NCI-H128 (cell line): ENCODE data around the gene CHRNA1.

Experiments
- DNase-seq: peaks from one replicate; lab custom pipeline; 2025; ENCODE audit not compliant: unreplicated experiment; lab: John Stamatoyannopoulos, UW

CHRNA1 gene

DNA sequence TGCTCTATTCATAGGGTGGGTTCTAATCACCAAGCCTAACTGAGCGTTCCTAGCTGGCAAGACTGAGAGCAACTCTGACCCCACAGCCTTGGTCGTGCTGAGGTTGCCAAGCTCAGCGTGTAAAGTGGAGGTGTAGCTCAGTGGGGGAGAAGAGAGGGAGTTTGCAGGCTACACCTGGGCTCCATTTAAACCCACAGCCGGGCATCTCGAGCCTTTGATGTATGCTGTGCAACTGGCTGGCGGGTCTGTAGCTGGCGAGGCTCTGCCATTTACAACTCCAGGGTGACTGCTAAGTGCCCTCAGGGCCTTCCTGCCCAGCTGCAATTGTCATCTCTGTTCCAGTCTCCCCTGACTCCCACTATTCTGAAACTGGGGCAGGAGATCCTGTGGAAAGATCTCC is 20.0 kb upstream of the CHRNA1 start:
- no peak for DNase-seq

DNA sequence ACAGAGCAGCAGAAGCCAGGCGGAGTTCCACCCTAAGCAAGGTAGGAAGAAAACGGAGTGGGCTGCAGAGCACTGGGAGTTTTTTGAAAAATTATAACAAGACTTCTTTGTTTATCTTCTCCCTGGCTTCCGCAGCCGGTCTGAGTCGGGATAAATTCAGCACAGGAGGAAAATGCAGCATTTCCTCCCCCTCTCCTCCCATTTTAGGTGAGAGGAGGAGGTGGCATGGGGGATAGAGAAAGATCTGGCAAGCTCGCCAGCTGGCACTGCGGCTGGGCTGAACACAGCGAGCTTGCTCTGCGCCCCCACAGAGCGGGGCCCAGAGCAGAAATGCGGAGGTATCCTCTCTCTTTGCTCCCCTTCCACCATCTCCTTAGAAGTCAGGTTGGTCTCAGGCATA is 17.7 kb upstream of the CHRNA1 start:
- no peak for DNase-seq

DNA sequence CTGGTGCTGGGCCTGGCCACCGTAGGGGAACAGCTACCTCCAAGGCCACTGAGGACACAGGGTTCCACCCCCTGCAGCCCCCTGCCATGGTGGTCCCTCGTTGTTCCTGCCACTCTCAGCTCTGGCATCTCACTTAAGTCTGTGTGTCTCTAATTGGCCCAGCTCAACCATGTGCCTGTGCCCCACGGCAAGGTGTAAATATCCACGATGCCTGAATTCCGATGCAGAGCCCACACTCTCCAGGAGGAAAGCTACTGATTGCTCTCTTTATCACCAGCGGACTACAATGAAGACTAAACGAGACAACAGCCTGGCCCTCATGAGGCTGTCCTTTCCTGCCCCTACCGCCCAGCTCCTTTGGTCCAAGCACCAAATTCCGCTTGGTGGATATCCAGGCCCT is 17.0 kb upstream of the CHRNA1 start:
- no peak for DNase-seq

GRCh38 chr2:174780856-174781255 is 16.6 kb upstream of the CHRNA1 start:
- DNase-seq, result no peak

- DNase-seq, result no peak
Observed at GRCh38 chr2:174780191-174780840, 16.0 kb upstream of the CHRNA1 start.

DNA sequence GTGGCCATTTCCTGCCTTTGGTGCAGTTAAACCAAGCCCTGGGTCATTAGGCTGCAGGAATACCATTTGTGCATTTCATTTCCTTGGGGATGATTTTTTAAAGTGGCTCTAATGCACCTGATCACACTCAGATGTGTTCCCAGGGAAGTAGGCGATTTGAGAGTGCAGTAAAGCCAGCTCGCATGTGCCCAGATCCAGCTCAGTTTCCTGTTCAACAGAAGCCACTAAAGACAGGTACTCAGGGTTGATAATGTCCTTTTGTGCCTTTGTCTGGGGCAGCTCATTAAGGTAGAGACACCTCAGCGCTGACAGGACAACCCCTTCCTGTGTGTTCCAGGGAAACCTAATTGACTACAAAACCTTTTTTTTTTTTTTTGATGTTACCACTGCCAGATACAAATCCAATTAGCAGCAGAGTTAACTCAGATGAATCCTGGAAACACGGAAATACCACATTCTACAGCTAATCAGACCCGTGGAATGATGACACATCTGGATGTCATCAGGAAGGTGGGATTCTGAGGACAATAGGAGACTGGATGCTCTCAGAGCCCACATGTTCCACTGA is 15.2 kb upstream of the CHRNA1 start:
- DNase-seq, result peak; percentile 11

DNA sequence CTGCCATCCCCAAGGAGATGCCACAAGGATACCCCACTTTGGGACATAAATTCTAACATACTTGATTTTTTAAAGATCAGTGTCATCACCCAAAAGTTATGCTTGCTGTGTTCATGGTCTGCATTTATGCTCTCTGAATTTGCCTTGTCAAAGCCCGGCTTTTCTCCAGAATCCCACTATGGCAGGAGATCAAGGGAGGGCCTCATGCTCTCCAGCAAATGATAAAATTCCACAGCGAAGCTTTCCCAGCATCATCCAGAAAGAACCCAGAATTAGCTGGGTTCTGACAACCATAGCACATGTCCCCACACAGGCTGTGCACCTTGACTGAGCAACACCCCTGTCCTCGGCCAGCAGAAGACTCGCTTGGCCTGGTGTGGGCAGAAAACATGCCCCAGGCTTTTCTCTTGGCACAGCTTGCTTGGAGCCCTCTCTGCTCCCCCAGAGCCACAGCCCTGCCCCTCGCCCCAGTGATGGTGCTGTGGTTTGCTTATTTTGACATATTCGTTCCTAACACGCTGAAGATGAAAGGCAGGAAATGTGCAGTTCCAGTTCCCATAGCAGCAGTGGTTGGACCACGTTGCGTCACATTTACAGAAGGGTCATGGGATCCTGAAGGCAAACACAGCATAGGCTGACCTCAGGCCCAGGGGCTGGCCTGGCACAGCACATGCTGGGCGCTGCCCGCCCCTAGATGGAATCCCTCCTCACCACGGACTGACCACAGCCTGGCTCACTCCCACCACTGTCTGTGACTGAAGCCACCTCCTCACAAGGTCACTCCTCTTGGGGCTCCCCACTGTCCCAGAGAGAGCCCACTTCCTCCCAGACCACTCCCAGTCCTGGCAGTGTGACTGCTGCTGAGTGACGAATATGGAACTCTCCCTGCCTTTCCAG is 14.1 kb upstream of the CHRNA1 start:
- no peak for DNase-seq

GRCh38 chr2:174777347-174778084 is 13.2 kb upstream of the CHRNA1 start:
- no peak for DNase-seq

DNA sequence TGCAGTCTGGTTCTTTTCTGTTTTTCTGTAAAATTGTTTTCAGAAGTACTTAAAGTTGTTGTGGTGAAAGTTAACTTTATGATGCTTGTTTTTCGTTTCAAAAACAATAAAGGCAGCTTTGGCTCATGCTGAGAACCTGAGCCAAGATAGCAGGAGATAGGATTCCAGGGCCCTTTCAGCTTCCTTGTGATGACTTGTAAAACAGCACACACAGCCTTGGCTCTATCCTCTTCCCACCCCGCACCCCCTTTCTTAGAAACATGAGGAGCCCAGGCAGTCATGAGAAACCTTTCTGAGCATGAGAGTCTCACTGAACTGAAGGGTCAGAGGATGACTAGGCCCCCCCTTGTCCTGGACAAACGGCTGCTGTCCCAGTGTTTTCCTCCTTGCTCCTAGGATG is 12.4 kb upstream of the CHRNA1 start:
- DNase-seq, result no peak

- DNase-seq, result no peak
Observed at GRCh38 chr2:174776223-174776622, 12.0 kb upstream of the CHRNA1 start.

- DNase-seq, result no peak
Observed at GRCh38 chr2:174775571-174775980, 11.3 kb upstream of the CHRNA1 start.

DNA sequence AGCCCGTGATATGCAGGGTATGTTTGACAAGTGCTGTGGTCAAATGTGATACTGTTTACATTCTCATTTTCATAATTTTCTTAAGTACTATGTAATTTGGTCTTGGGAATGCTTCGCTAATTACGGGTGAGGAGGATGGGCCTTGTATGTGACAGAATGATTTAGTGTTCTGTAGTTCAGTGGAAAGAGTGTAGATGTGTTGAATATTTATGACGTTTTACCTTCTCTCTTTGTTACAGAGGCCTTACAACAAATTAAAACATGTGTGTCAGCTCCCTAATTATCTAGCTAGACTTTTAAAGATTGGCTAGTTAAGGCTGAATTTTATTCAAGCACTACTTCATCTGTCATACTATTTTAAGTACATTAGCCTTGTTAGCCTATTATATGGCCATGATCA is 10.6 kb upstream of the CHRNA1 start:
- no peak for DNase-seq

DNA sequence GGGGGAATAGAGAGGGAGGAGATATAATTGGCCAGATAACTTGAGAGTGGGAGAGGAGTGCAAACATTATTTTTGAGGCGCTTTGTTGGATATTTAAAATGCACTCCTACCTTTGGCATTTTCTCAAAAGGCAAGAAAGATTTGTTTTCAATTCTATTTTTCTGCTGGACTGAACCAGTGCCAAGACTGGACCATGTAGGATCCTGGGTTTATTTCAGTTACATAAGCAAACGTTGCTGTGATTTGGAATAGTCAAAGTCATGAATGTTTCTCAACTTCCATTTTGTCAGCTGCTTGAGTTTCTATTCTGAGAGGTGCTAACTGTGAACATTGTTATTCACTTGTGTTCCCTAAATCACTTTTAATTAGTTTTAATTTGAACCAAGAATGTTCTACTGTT is 8.9 kb upstream of the CHRNA1 start:
- no peak for DNase-seq

GRCh38 chr2:174772472-174772801 is 8.2 kb upstream of the CHRNA1 start:
- no peak for DNase-seq

DNA sequence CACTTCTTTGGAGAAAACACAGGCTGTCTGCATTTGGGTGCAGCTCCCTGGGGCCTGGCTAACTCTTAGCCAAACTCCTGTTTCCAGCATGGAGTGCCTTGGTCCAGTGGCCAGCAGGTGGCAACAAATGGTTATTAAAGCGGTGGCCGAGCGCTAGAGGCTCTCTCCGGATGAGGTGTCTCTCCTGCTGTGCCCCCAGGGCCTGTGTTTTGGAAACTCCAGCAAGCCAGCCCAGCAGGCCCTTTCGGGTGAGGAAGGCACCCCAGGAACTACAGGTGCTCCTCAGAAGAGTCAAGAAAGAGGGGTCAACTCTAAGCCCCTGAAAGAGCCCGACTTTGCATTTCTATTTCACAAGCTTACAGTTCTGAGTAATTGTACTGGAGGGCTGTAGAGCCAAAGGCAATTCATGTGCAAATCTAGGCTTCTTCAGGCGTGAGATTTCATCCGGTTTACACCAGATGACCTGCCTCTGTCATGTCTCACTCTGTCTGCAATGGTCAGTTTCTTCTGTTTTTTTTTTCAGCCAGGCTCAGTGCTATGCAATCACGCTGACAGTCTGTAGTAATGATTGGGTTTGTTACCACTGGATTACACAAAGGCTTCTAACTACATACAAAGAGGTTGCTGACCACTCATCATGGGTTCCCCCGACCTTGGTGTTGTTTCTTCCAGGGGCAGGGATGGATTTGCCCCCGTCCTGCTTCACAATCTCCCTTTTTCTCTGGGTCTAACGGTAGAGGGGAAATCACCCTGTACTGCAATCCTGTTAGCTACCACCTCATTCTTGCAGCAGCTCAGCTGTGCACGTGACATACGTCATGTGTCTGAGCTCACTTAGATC is 7.6 kb upstream of the CHRNA1 start:
- DNase-seq, result no peak

DNA sequence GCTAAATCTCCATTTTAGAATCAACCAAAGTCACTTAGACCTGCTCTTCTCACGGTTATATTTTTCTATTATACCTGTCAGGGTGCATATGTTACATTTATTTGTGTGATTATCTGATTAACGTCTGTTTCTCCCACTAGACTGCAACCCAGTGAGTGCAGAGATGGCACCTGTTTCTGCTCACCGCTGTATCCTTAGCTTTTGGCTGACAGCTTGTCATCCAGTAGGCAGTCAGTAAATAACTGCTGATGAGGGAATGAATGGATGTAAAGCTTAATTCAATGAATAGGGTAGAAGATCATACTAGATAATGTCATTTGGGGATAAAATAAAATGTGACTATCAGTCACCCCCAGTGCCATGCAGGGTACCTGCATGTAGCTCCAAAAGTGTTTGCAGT is 6.9 kb upstream of the CHRNA1 start:
- DNase-seq, result no peak

DNA sequence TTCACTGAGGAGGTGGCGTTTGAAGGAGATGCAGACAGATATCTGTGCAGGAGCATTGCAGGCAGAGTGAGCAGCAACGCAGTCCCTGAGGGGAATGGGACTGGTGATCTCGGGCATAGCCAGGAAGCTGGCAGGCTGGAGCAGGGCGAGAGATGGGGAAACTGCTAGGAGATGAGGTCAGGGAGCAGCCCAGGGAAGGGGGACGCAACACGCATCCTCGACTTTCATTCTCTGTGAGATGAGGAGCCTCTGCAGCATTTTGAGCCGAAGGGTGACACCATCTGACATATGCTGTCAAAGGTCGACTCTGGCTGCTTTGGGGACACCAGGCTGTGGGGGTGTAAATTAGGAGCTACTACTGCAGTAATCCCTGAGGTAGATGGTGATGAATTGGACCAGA is 4.3 kb upstream of the CHRNA1 start:
- DNase-seq, result no peak

- no peak for DNase-seq
Observed at GRCh38 chr2:174766271-174766670, 2.0 kb upstream of the CHRNA1 start.

DNA sequence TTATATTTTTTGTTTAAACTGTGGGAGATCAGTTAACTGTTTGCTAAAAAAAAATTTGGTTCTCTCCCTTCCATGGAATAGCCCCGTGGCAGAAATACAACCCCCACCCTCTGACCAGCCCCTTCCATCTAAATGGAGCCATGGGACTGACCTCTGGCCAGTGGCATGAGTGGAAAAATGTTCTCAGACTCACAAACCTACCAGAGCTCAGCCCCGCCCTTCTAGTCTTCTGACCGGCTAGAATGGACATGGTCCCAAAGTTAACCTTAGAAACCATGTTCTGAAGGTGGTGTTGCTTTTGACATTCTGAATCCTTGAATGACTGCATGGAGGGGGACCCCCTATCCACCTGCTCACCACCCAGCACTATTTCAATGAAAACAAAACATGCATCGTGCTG is 1.3 kb upstream of the CHRNA1 start:
- DNase-seq, result no peak

- no peak for DNase-seq
Observed at GRCh38 chr2:174763780-174764179, 492 bp downstream of the CHRNA1 start.

- no peak for DNase-seq
Observed at GRCh38 chr2:174762464-174762863, 1.8 kb downstream of the CHRNA1 start.
